CD4-positive, alpha-beta T cell (primary cell): Measurements from ENCODE around the gene ISCA2. TPM values are rescaled to one million over a fixed set of nuclear protein-coding genes. Genes with fewer than 3 reads are reported as not detected.

Experiments used
- ATAC-seq: fragments of 200-7000 bp; cut with Tn5 transposase; one replicate; pipeline ENCODE4 v1.10.0; 2022; ENCODE audit warnings: mild to moderate bottlenecking; ENCODE audit not compliant: poor library complexity
- CTCF ChIA-PET: fragments of 350-600 bp; sonication (Branson Sonifier 250); formaldehyde crosslinking; loops from one replicate; lab custom pipeline; 2021; ENCODE audit warnings: antibody characterized with exemption, inconsistent platforms; lab: Charles Lee
- POLR2A ChIA-PET: fragments of 350-600 bp; sonication (Branson Sonifier 250); formaldehyde crosslinking; loops from one replicate; lab custom pipeline; 2021; ENCODE audit warnings: antibody characterized with exemption, inconsistent platforms; lab: Charles Lee
- DNase-seq, 14 experiments: peaks; one replicate each; pipeline ENCODE4 v3.0.0-alpha.2; 2013 to 2020; ENCODE audit warnings: mixed read lengths in 2 of 14
- H3K27ac ChIP-seq, 2 donors: one replicate each; pipeline versions ENCODE4 v1.5.1 to v1.7.0; 2013; ENCODE audit warnings: low read length in 2 of 2, low read depth in 1 of 2, mild to moderate bottlenecking in 1 of 2
- H3K27me3 ChIP-seq, 2 experiments: 1 replicate in 1 of 2; 2 replicates in 1 of 2; pipeline versions ENCODE4 v1.6.1 to v1.7.0; 2013; ENCODE audit warnings: low read length in 2 of 2, control low read depth in 1 of 2, mild to moderate bottlenecking in 1 of 2, moderate library complexity in 1 of 2; ENCODE audit not compliant: insufficient read depth in 2 of 2, control insufficient read depth in 1 of 2
- H3K36me3 ChIP-seq: one replicate; pipeline ENCODE4 v1.6.1; 2013; ENCODE audit warnings: low read length, control low read depth; ENCODE audit not compliant: insufficient read depth
- H3K4me1 ChIP-seq: one replicate; pipeline ENCODE4 v1.6.1; 2013; ENCODE audit warnings: low read length, control low read depth; ENCODE audit not compliant: insufficient read depth
- H3K4me3 ChIP-seq: one replicate; pipeline ENCODE4 v1.5.1; 2013; ENCODE audit warnings: mild to moderate bottlenecking, low read length, moderate library complexity
- H3K9me3 ChIP-seq, 2 experiments: 1 replicate in 1 of 2; 2 replicates in 1 of 2; pipeline versions ENCODE4 v1.6.1 to v1.7.0; 2013; ENCODE audit warnings: low read length in 2 of 2, mild to moderate bottlenecking in 2 of 2, control low read depth in 1 of 2, moderate library complexity in 1 of 2; ENCODE audit not compliant: control insufficient read depth in 1 of 2, insufficient read depth in 1 of 2
- H3K27ac Mint-ChIP-seq: one replicate; pipeline ENCODE4 v1.8.0; 2020; ENCODE audit warnings: mixed read lengths
- H3K27me3 Mint-ChIP-seq: one replicate; pipeline ENCODE4 v1.8.0; 2021; ENCODE audit warnings: mixed read lengths
- H3K36me3 Mint-ChIP-seq: one replicate; pipeline ENCODE4 v1.8.0; 2021; ENCODE audit warnings: low read depth, mixed read lengths
- H3K4me1 Mint-ChIP-seq: one replicate; pipeline ENCODE4 v1.8.0; 2021; ENCODE audit warnings: low read depth, mixed read lengths
- H3K4me3 Mint-ChIP-seq: one replicate; pipeline ENCODE4 v1.8.0; 2020; ENCODE audit warnings: mild to moderate bottlenecking, mixed read lengths
- H3K9me3 Mint-ChIP-seq: one replicate; pipeline ENCODE4 v1.8.0; 2020; ENCODE audit warnings: mixed read lengths
- CTCF ChIP-seq: fragments of 200-600 bp; IDR thresholded peaks from one replicate; pipeline ENCODE4 v1.8.0; 2022; ENCODE audit warnings: antibody characterized with exemption, mild to moderate bottlenecking
- intact Hi-C, 2 experiments: fragments of 100-400 bp; cut with DNase I in 1 of 2; cut with micrococcal nuclease in 1 of 2; formaldehyde crosslinking; loops; one replicate each; pipeline versions ENCODE4 v1.15.1 to v1.9.0; 2023 to 2025; cut with DNase I, micrococcal nuclease
- total RNA-seq, 174 experiments: library from RNA in 2 of 174; stranded (reverse) in 2 of 174; gene quantifications; one replicate each; pipeline ENCODE4 v1.2.3 and lab custom pipeline; 2021 to 2026

Gene ISCA2
- total RNA-seq, 2 experiments from 2014 or later, result 22.5 to 23.7 TPM

- H3K27ac Mint-ChIP-seq, result no peak overlapping the region
- Histone ChIP-seq H3K27ac (no peak overlapping the region), H3K36me3 (no peaks in the 10 kb centered on the region), H3K9me3 (no peaks in the 10 kb centered on the region), H3K4me3 (no peak overlapping the region), H3K27me3 (no peaks in the 10 kb centered on the region), H3K4me1 (no peaks in the 10 kb centered on the region)
- no peak overlapping the region for H3K4me3 Mint-ChIP-seq
- no peaks in the 10 kb centered on the region for H3K36me3 Mint-ChIP-seq
- no peaks in the 10 kb centered on the region for H3K4me1 Mint-ChIP-seq
- ATAC-seq (no peak), DNase-seq (no peak)
- no peaks in the 10 kb centered on the region for H3K27me3 Mint-ChIP-seq
- TF ChIP-seq CTCF, result no peak
- H3K9me3 Mint-ChIP-seq, result no peaks in the 10 kb centered on the region
- intact Hi-C loops, result no loop called here
- POLR2A ChIA-PET, result no interaction called here
- CTCF ChIA-PET, result no interaction called here
Measured at GRCh38 chr14:74542056-74542685, 48.6 kb downstream of the ISCA2 start.

GRCh38 chr14:74543771-74544438 lies 50.3 kb downstream of the ISCA2 start:
- ChIA-PET CTCF (no interaction called here), POLR2A (no interaction called here)

GRCh38 chr14:74545386-74545785 lies 51.8 kb downstream of the ISCA2 start:
- Histone ChIP-seq H3K9me3 (no peaks in the 10 kb centered on the region), H3K4me3 (no peak overlapping the region), H3K27ac (no peak overlapping the region), H3K27me3 (no peaks in the 10 kb centered on the region), H3K36me3 (no peaks in the 10 kb centered on the region), H3K4me1 (no peaks in the 10 kb centered on the region)
- ChIA-PET POLR2A (no interaction called here), CTCF (no interaction called here)
- Mint-ChIP-seq H3K27ac (no peak overlapping the region), H3K36me3 (no peaks in the 10 kb centered on the region), H3K9me3 (no peaks in the 10 kb centered on the region), H3K4me1 (no peaks in the 10 kb centered on the region), H3K4me3 (no peak overlapping the region), H3K27me3 (no peaks in the 10 kb centered on the region)
- intact Hi-C loops, result no loop called here
- DNase-seq (no peak), ATAC-seq (no peak)
- TF ChIP-seq CTCF, result no peak

More at GRCh38 chr14:74543771-74544438, 50.3 kb downstream of the ISCA2 start:
- H3K36me3 ChIP-seq, result no peaks in the 10 kb centered on the region
- intact Hi-C loops, result no loop called here
- H3K27ac Mint-ChIP-seq, result no peak overlapping the region
- H3K4me1 ChIP-seq, result no peaks in the 10 kb centered on the region
- H3K27me3 Mint-ChIP-seq, result no peaks in the 10 kb centered on the region
- no peak overlapping the region for H3K4me3 ChIP-seq
- no peak overlapping the region for H3K27ac ChIP-seq
- H3K4me3 Mint-ChIP-seq, result no peak overlapping the region
- no peak for ATAC-seq
- no peaks in the 10 kb centered on the region for H3K4me1 Mint-ChIP-seq
- no peaks in the 10 kb centered on the region for H3K9me3 ChIP-seq
- H3K9me3 Mint-ChIP-seq, result no peaks in the 10 kb centered on the region
- TF ChIP-seq CTCF, result no peak
- no peak for DNase-seq
- no peaks in the 10 kb centered on the region for H3K36me3 Mint-ChIP-seq
- no peaks in the 10 kb centered on the region for H3K27me3 ChIP-seq
